HL-60 (cell line): ENCODE measurements around the gene LSMEM2.

Experiments used
- CTCF ChIP-seq: IDR thresholded peaks from one replicate; pipeline ENCODE4 v1.5.1; 2011; ENCODE audit warnings: low read length, control low read depth, inconsistent platforms; ENCODE audit not compliant: insufficient read depth
- GABPA ChIP-seq: IDR thresholded peaks from 2 replicates; pipeline ENCODE4 v1.6.1; 2012; ENCODE audit warnings: low read depth
- POLR2AphosphoS5 ChIP-seq: IDR thresholded peaks from 2 replicates; pipeline ENCODE4 v1.6.1; 2012; ENCODE audit warnings: low read depth
- TF ChIP-seq, protein P1 (sequence below): IDR thresholded peaks from 2 replicates; pipeline ENCODE4 v1.6.1; 2012; ENCODE audit warnings: low read depth; ENCODE audit not compliant: insufficient replicate concordance

DNA sequence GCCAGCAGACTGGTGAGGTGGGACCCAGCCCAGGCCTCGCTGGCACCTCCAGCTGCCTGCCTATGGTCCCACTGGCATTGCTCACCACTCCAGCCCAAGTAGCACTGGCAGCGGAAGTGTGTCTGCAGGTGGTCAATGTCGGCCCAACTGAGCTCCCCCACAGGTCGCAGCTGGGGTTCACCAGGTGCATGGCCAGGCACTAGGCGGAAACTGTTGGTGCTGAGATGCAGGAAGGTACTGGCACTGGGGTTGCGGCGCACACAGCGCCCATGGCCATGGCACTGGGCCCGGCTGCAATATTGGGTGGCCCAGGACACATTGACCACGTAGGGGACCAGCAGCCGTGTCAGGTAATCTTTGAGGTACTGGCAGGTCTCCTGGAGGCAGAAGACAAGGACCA, 39.3 kb downstream of the LSMEM2 start:
- TF ChIP-seq POLR2AphosphoS5 = no peak
- no peak for TF ChIP-seq CTCF
- TF ChIP-seq, protein P1, sequence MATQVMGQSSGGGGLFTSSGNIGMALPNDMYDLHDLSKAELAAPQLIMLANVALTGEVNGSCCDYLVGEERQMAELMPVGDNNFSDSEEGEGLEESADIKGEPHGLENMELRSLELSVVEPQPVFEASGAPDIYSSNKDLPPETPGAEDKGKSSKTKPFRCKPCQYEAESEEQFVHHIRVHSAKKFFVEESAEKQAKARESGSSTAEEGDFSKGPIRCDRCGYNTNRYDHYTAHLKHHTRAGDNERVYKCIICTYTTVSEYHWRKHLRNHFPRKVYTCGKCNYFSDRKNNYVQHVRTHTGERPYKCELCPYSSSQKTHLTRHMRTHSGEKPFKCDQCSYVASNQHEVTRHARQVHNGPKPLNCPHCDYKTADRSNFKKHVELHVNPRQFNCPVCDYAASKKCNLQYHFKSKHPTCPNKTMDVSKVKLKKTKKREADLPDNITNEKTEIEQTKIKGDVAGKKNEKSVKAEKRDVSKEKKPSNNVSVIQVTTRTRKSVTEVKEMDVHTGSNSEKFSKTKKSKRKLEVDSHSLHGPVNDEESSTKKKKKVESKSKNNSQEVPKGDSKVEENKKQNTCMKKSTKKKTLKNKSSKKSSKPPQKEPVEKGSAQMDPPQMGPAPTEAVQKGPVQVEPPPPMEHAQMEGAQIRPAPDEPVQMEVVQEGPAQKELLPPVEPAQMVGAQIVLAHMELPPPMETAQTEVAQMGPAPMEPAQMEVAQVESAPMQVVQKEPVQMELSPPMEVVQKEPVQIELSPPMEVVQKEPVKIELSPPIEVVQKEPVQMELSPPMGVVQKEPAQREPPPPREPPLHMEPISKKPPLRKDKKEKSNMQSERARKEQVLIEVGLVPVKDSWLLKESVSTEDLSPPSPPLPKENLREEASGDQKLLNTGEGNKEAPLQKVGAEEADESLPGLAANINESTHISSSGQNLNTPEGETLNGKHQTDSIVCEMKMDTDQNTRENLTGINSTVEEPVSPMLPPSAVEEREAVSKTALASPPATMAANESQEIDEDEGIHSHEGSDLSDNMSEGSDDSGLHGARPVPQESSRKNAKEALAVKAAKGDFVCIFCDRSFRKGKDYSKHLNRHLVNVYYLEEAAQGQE = no peak
- no peak for TF ChIP-seq GABPA
